H1 (cell line): ENCODE measurements around the gene CCDC9B. TPM values are rescaled to one million over a fixed set of nuclear protein-coding genes. Genes with fewer than 3 reads are reported as not detected.

ENCODE experiments used
- BACH1 ChIP-seq: IDR thresholded peaks from 2 replicates; pipeline ENCODE4 v1.6.1; 2012; ENCODE audit warnings: low read length, improper control_type of control experiment
- MAFK ChIP-seq: IDR thresholded peaks from 2 replicates; pipeline ENCODE4 v1.6.1; 2012; ENCODE audit warnings: low read depth, mild to moderate bottlenecking, improper control_type of control experiment, low read length
- NRF1 ChIP-seq: IDR thresholded peaks from 2 replicates; pipeline ENCODE4 v1.6.1; 2011; ENCODE audit warnings: mild to moderate bottlenecking, low read depth, low read length, improper control_type of control experiment
- POU5F1 ChIP-seq: IDR thresholded peaks from 2 replicates; pipeline ENCODE4 v1.6.1; 2011; ENCODE audit warnings: low read depth, mild to moderate bottlenecking, low read length, moderate library complexity
- RAD21 ChIP-seq, 2 experiments: IDR thresholded peaks in 1 of 2; conservative IDR thresholded peaks in 1 of 2; 2 replicates each; pipeline ENCODE4 v1.6.1; 2011; ENCODE audit warnings: low read depth in 2 of 2, low read length in 2 of 2, improper control_type of control experiment in 1 of 2, inconsistent platforms in 1 of 2, mild to moderate bottlenecking in 1 of 2, moderate library complexity in 1 of 2
- SAP30 ChIP-seq: fragments of 300-600 bp; sonication (generic); IDR thresholded peaks from 2 replicates; pipeline ENCODE4 v1.7.1; 2012; ENCODE audit warnings: low read length, moderate library complexity, mild to moderate bottlenecking, inconsistent platforms; ENCODE audit not compliant: insufficient read depth, insufficient replicate concordance
- TBP ChIP-seq: IDR thresholded peaks from 2 replicates; pipeline ENCODE4 v1.6.1; 2011; ENCODE audit warnings: low read depth, low read length, improper control_type of control experiment
- polyA plus RNA-seq, 7 experiments: library from polyadenylated mRNA; depleted of rRNA in 3 of 7; stranded (reverse) in 5 of 7; unstranded in 2 of 7; fragments of >200 nt in 5 of 7; fragments of 200-250 nt in 2 of 7; gene quantifications; 1 replicate in 5 of 7; 2 replicates in 1 of 7; 4 replicates in 1 of 7; pipeline versions ENCODE4 v1.2.1 to v1.2.3, GENCODE V29; 2011 to 2013; ENCODE audit warnings: missing spikeins in 2 of 7, mixed read lengths in 2 of 7
- total RNA-seq: library from RNA; stranded (reverse); fragmentation: NEBNext Ultra II Directional; extraction: Animal tissue kit (Norgen Biotek cat#: 25700); gene quantifications from 2 replicates; pipeline ENCODE4 v1.2.1, GENCODE V29; 2021
- TF ChIP-seq, protein P1 (sequence below): fragments of 300-600 bp; sonication (generic); IDR thresholded peaks from 2 replicates; pipeline ENCODE4 v1.7.1; 2012; ENCODE audit warnings: low read length, moderate library complexity, mild to moderate bottlenecking, inconsistent platforms; ENCODE audit not compliant: insufficient replicate concordance
- TF ChIP-seq, protein P2 (sequence below): IDR thresholded peaks from 2 replicates; pipeline ENCODE4 v1.6.1; 2012; ENCODE audit warnings: inconsistent platforms
- TF ChIP-seq, protein P3 (sequence below): IDR thresholded peaks from 2 replicates; pipeline ENCODE4 v1.6.1; 2012; ENCODE audit warnings: inconsistent platforms

CCDC9B gene
- total and polyA plus RNA-seq, 2 of the 8 experiments (the other 6 are each of a cell fraction or from before 2014, with no cell fraction given): 0.45 to 0.78 TPM

DNA sequence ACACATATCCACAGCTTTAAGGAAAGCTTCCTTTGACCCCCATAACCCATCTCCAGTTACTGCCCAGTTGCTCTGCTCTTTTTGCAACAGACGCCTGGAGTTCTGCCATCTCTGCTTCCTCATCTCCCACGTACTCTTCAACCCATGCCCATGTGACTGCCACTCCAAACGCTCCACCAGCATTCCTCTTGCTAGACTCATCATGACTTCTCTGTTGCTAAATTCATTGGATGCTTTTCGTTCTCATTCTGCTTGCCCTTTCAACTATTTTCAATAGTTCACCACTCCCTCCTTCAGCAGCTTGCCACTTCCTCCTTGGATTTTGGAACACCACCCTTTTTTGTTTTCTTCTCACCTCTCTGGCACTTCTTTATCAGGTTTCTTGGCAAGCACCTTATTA lies 39.1 kb upstream of the CCDC9B start (continued):
- TF ChIP-seq, protein P1, sequence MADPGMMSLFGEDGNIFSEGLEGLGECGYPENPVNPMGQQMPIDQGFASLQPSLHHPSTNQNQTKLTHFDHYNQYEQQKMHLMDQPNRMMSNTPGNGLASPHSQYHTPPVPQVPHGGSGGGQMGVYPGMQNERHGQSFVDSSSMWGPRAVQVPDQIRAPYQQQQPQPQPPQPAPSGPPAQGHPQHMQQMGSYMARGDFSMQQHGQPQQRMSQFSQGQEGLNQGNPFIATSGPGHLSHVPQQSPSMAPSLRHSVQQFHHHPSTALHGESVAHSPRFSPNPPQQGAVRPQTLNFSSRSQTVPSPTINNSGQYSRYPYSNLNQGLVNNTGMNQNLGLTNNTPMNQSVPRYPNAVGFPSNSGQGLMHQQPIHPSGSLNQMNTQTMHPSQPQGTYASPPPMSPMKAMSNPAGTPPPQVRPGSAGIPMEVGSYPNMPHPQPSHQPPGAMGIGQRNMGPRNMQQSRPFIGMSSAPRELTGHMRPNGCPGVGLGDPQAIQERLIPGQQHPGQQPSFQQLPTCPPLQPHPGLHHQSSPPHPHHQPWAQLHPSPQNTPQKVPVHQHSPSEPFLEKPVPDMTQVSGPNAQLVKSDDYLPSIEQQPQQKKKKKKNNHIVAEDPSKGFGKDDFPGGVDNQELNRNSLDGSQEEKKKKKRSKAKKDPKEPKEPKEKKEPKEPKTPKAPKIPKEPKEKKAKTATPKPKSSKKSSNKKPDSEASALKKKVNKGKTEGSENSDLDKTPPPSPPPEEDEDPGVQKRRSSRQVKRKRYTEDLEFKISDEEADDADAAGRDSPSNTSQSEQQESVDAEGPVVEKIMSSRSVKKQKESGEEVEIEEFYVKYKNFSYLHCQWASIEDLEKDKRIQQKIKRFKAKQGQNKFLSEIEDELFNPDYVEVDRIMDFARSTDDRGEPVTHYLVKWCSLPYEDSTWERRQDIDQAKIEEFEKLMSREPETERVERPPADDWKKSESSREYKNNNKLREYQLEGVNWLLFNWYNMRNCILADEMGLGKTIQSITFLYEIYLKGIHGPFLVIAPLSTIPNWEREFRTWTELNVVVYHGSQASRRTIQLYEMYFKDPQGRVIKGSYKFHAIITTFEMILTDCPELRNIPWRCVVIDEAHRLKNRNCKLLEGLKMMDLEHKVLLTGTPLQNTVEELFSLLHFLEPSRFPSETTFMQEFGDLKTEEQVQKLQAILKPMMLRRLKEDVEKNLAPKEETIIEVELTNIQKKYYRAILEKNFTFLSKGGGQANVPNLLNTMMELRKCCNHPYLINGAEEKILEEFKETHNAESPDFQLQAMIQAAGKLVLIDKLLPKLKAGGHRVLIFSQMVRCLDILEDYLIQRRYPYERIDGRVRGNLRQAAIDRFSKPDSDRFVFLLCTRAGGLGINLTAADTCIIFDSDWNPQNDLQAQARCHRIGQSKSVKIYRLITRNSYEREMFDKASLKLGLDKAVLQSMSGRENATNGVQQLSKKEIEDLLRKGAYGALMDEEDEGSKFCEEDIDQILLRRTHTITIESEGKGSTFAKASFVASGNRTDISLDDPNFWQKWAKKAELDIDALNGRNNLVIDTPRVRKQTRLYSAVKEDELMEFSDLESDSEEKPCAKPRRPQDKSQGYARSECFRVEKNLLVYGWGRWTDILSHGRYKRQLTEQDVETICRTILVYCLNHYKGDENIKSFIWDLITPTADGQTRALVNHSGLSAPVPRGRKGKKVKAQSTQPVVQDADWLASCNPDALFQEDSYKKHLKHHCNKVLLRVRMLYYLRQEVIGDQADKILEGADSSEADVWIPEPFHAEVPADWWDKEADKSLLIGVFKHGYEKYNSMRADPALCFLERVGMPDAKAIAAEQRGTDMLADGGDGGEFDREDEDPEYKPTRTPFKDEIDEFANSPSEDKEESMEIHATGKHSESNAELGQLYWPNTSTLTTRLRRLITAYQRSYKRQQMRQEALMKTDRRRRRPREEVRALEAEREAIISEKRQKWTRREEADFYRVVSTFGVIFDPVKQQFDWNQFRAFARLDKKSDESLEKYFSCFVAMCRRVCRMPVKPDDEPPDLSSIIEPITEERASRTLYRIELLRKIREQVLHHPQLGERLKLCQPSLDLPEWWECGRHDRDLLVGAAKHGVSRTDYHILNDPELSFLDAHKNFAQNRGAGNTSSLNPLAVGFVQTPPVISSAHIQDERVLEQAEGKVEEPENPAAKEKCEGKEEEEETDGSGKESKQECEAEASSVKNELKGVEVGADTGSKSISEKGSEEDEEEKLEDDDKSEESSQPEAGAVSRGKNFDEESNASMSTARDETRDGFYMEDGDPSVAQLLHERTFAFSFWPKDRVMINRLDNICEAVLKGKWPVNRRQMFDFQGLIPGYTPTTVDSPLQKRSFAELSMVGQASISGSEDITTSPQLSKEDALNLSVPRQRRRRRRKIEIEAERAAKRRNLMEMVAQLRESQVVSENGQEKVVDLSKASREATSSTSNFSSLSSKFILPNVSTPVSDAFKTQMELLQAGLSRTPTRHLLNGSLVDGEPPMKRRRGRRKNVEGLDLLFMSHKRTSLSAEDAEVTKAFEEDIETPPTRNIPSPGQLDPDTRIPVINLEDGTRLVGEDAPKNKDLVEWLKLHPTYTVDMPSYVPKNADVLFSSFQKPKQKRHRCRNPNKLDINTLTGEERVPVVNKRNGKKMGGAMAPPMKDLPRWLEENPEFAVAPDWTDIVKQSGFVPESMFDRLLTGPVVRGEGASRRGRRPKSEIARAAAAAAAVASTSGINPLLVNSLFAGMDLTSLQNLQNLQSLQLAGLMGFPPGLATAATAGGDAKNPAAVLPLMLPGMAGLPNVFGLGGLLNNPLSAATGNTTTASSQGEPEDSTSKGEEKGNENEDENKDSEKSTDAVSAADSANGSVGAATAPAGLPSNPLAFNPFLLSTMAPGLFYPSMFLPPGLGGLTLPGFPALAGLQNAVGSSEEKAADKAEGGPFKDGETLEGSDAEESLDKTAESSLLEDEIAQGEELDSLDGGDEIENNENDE: no peak
- TF ChIP-seq TBP (no peak), BACH1 (no peak), NRF1 (no peak), RAD21 (IDR thresholded peaks at IDR 0.05 in 1 of 2, conservative IDR thresholded peaks at IDR 0.05 in 1 of 2; ENCODE audit: low read depth in 2 of 2, low read length in 2 of 2) (no peak), SAP30 (no peak), MAFK (no peak), POU5F1 (no peak)
- TF ChIP-seq, protein P2, sequence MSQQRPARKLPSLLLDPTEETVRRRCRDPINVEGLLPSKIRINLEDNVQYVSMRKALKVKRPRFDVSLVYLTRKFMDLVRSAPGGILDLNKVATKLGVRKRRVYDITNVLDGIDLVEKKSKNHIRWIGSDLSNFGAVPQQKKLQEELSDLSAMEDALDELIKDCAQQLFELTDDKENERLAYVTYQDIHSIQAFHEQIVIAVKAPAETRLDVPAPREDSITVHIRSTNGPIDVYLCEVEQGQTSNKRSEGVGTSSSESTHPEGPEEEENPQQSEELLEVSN: no peak
- TF ChIP-seq, protein P3, sequence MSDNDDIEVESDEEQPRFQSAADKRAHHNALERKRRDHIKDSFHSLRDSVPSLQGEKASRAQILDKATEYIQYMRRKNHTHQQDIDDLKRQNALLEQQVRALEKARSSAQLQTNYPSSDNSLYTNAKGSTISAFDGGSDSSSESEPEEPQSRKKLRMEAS: no peak
